ENCODE measurements around the gene SLC37A1. TPM values are rescaled to one million over a fixed set of nuclear protein-coding genes. Genes with fewer than 3 reads are reported as not detected.

SLC37A1 gene
- total RNA-seq, 1 donor from 2014 or later = 29.3 TPM

DNA sequence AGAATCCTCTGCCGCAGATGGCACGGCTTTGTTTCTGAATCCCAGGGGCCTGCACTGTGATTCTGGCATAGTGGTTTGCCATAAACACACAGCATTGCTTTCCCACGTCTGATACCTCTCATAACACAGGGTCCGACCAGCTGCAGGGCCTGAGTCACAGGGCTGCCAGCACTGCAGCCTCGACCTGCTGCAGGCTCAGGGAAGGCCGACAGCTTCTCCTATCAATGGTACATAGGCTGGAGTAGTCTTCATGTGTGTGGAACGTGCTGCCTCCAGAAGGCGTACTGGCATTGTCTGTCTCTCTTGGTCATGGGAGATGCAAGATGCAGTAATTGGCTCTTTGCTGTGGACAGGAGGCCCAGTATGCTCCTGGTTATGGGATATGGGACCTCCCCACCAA lies 86.3 kb downstream of the SLC37A1 start:
- peaks cover 10% of the 10 kb centered on the region for H3K27me3 ChIP-seq (ENCODE audit: control insufficient read depth, insufficient read depth, low read length)
- H3K4me3 ChIP-seq (ENCODE audit: low read depth, low read length) = no peak overlapping the region
- no peak for DNase-seq (ENCODE audit: low read depth)
- TF ChIP-seq, protein P1, sequence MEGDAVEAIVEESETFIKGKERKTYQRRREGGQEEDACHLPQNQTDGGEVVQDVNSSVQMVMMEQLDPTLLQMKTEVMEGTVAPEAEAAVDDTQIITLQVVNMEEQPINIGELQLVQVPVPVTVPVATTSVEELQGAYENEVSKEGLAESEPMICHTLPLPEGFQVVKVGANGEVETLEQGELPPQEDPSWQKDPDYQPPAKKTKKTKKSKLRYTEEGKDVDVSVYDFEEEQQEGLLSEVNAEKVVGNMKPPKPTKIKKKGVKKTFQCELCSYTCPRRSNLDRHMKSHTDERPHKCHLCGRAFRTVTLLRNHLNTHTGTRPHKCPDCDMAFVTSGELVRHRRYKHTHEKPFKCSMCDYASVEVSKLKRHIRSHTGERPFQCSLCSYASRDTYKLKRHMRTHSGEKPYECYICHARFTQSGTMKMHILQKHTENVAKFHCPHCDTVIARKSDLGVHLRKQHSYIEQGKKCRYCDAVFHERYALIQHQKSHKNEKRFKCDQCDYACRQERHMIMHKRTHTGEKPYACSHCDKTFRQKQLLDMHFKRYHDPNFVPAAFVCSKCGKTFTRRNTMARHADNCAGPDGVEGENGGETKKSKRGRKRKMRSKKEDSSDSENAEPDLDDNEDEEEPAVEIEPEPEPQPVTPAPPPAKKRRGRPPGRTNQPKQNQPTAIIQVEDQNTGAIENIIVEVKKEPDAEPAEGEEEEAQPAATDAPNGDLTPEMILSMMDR (IDR thresholded peaks at IDR 0.05; ENCODE audit: insufficient read depth, low read length, poor library complexity, severe bottlenecking) = no peak
- H3K36me3 ChIP-seq (ENCODE audit: control insufficient read depth, insufficient read depth, low read length) = no peaks in the 10 kb centered on the region

DNA sequence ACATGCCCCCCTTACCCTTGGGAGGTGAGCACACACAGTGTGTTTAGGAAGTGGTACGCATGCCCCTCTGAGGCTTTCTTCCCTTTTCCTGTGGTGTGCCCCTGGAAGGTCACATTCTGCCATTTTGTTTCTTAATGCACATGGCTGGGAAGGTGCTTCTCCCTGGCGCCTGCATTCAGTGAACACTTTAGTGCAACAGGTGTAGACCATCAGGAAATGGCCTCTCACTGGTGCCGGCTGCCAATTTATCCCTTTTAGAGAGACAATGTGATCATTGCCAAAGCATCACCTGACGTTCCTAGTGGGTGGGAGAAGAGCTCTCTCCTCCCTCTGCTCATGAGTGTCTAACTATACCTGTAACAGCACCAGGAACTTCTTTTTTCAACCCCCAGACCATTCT lies 88.0 kb downstream of the SLC37A1 start:
- peaks cover 7% of the 10 kb centered on the region for H3K27me3 ChIP-seq (ENCODE audit: control insufficient read depth, insufficient read depth, low read length)
- no peak for DNase-seq (ENCODE audit: low read depth)
- TF ChIP-seq, protein P1 (IDR thresholded peaks at IDR 0.05; ENCODE audit: insufficient read depth, low read length, poor library complexity, severe bottlenecking) = no peak
- no peak overlapping the region for H3K4me3 ChIP-seq (ENCODE audit: low read depth, low read length)
- H3K36me3 ChIP-seq (ENCODE audit: control insufficient read depth, insufficient read depth, low read length) = no peaks in the 10 kb centered on the region

DNA sequence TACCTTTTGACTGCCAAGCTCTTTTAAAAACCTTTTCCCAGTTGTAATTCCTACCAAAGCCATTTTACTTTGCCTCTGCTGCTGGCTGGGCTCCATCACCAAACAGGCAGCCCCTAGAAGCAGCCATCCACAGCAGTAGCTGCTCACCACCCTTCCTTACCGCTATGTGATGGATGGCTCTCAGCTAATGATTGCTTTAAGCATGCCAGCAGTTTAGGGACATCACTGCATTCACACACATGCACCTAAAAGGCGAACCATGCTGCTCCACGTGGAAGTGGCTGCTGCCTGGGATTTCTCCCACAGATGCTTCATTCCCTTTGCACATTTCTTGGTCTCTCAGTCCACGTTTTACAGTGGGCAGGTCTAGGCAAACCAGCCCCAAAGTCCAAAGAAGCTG lies 93.5 kb downstream of the SLC37A1 start:
- no peak for DNase-seq (ENCODE audit: low read depth)
- Histone ChIP-seq H3K36me3 (ENCODE audit: control insufficient read depth, insufficient read depth, low read length) (no peaks in the 10 kb centered on the region), H3K27me3 (ENCODE audit: control insufficient read depth, insufficient read depth, low read length) (no peaks in the 10 kb centered on the region), H3K4me3 (ENCODE audit: low read depth, low read length) (no peak overlapping the region)
- TF ChIP-seq, protein P1 (IDR thresholded peaks at IDR 0.05; ENCODE audit: insufficient read depth, low read length, poor library complexity, severe bottlenecking) = no peak

DNA sequence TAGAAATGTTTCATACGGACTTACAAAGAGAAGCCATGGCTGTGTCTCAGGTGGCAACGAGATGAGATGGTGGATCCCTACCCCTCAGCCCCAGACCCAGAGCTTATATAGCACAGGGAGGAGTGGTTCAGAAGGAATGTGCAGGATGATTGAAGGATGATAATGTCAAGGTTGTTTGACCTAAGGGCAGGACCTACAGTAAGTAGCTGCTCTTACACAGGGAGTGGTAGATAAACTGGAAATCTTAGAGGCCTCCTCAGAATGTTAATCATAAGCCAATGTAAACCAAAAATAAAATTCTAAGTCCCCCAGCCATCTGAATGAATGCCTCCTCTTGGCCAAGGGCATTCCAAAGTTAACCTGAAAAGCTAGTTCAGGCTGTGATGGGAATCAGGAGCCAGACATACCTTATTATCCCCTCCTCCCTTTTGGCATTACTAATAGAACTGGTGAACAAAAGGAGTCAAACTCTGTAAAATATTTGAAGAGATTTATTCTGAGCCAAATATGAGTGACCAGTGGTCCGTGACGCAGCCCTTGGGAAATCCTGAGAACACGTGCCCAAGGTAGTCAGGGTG lies 94.0 kb downstream of the SLC37A1 start:
- DNase-seq (ENCODE audit: low read depth) = no peak

DNA sequence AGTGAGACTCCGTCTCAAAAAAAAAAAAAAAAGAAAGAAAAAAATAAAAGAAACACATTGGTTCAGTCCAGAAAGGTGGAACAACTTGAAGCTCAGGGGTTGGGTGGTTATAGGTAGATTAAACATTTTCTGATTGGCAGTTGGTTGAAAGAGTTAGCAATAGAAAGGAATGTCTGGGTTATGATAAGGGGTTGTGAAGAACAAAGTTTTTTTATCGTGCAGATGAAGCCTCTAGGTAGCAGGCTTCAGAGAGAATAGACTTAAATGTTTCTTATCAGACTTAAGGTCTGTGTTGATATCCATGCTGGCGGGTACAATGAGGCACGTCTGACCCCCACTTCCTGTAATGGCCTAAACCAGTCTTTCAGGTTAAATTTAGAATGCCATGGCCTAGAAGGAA lies 94.8 kb downstream of the SLC37A1 start:
- no peaks in the 10 kb centered on the region for H3K27me3 ChIP-seq (ENCODE audit: control insufficient read depth, insufficient read depth, low read length)
- TF ChIP-seq, protein P1 (IDR thresholded peaks at IDR 0.05; ENCODE audit: insufficient read depth, low read length, poor library complexity, severe bottlenecking) = no peak
- DNase-seq (ENCODE audit: low read depth) = no peak
- H3K4me3 ChIP-seq (ENCODE audit: low read depth, low read length) = no peak overlapping the region
- no peaks in the 10 kb centered on the region for H3K36me3 ChIP-seq (ENCODE audit: control insufficient read depth, insufficient read depth, low read length)

More for the DNA sequence above, 94.0 kb downstream of the SLC37A1 start:
- Histone ChIP-seq H3K36me3 (ENCODE audit: control insufficient read depth, insufficient read depth, low read length) (no peaks in the 10 kb centered on the region), H3K4me3 (ENCODE audit: low read depth, low read length) (no peak overlapping the region), H3K27me3 (ENCODE audit: control insufficient read depth, insufficient read depth, low read length) (no peaks in the 10 kb centered on the region)
- TF ChIP-seq, protein P1 (IDR thresholded peaks at IDR 0.05; ENCODE audit: insufficient read depth, low read length, poor library complexity, severe bottlenecking) = no peak

DNA sequence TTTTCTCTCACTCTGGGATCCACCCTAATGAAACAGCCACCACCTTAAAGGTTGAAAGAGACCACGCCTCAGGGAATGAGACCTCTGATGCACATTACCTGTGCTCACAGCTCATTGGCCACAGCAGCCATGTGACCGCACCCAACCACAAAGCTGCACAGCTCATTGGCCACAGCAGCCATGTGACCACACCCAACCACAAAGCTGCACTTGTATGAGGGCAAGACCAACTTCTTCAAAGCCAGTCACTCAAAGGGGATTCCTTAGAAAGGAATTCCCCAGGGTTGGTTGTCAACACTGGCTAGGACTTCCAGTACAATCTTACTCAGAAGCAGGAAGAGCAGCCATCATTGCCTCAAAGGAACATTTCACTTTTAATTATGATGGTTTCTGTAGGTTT lies 96.2 kb downstream of the SLC37A1 start:
- DNase-seq (ENCODE audit: low read depth) = no peak
- peaks cover 1% of the 10 kb centered on the region for H3K27me3 ChIP-seq (ENCODE audit: control insufficient read depth, insufficient read depth, low read length)
- no peaks in the 10 kb centered on the region for H3K36me3 ChIP-seq (ENCODE audit: control insufficient read depth, insufficient read depth, low read length)
- no peak overlapping the region for H3K4me3 ChIP-seq (ENCODE audit: low read depth, low read length)
- TF ChIP-seq, protein P1 (IDR thresholded peaks at IDR 0.05; ENCODE audit: insufficient read depth, low read length, poor library complexity, severe bottlenecking) = no peak

All from kidney epithelial cell (primary cell).